GM12878 (cell line): ENCODE results near the gene BEST2. TPM values are rescaled to one million over a fixed set of nuclear protein-coding genes. Genes with fewer than 3 reads are reported as not detected.
A peak's percentile ranks its signal among the peaks of the same experiment; 100 is the strongest.

Experiments
- ATAC-seq: fragments of 200-7000 bp; cut with Tn5 transposase; 3 replicates; pipeline ENCODE4 v1.9.1; 2020; ENCODE audit warnings: mild to moderate bottlenecking, moderate library complexity
- BruUV-seq: library from RNA; stranded (reverse); fragments of 400-500 nt; replicated peaks from 2 replicates; lab custom pipeline; 2021; lab: Mats Ljungman, UMichigan
- CTCF ChIA-PET: fragments of 300-600 bp; sonication (Branson Sonifier 250); formaldehyde crosslinking; extraction: SDS; loops from one replicate; lab custom pipeline; 2021; ENCODE audit warnings: inconsistent platforms; lab: Yijun Ruan, JAX
- POLR2A ChIA-PET: fragments of 350-600 bp; formaldehyde crosslinking; extraction: SDS; loops from one replicate; lab custom pipeline; 2021; ENCODE audit warnings: inconsistent platforms; lab: Charles Lee
- RAD21 ChIA-PET: fragments of 300-600 bp; sonication (Branson Sonifier 250); formaldehyde crosslinking; loops from one replicate; lab custom pipeline; 2023; ENCODE audit warnings: antibody characterized with exemption; ENCODE audit not compliant: unreplicated experiment; lab: Charles Lee
- SMC1A ChIA-PET: fragments of 300-600 bp; sonication (Branson Sonifier 250); formaldehyde crosslinking; loops from one replicate; lab custom pipeline; 2023; ENCODE audit not compliant: unreplicated experiment, uncharacterized antibody; lab: Charles Lee
- DNase-seq: peaks from one replicate; pipeline ENCODE4 v3.0.0-alpha.2; 2011; ENCODE audit warnings: low read depth, low spot score
- FAIRE-seq: peaks from 3 replicates; lab custom pipeline; 2011; peaks lifted over from hg19 to GRCh38; lab: Jason Lieb, UNC
- H2AFZ ChIP-seq: 2 replicates; pipeline ENCODE4 v1.6.0; 2011; ENCODE audit warnings: low read depth, low read length, control low read depth; ENCODE audit not compliant: control insufficient read depth
- H3K27ac ChIP-seq: 2 replicates; pipeline ENCODE4 v1.5.1; 2011; ENCODE audit warnings: control low read depth; ENCODE audit not compliant: control insufficient read depth, insufficient read depth
- H3K27me3 ChIP-seq, 2 experiments: replicated peaks in 1 of 2; 2 replicates each; pipeline versions ENCODE4 v1.6.0 to v1.6.1; 2011; ENCODE audit warnings: low read length in 1 of 2; ENCODE audit not compliant: control insufficient read depth in 2 of 2, insufficient read depth in 2 of 2
- H3K36me3 ChIP-seq, 2 experiments: 2 replicates each; pipeline ENCODE4 v1.5.1; 2011; ENCODE audit warnings: low read length in 1 of 2; ENCODE audit not compliant: control insufficient read depth in 2 of 2, insufficient read depth in 2 of 2
- H3K4me1 ChIP-seq: 2 replicates; pipeline ENCODE4 v1.6.1; 2011; ENCODE audit warnings: mild to moderate bottlenecking, low read length, moderate library complexity, mixed read lengths; ENCODE audit not compliant: control insufficient read depth, insufficient read depth
- H3K4me2 ChIP-seq: 2 replicates; pipeline ENCODE4 v1.6.0; 2011; ENCODE audit warnings: control low read depth; ENCODE audit not compliant: control insufficient read depth, insufficient read depth
- H3K4me3 ChIP-seq: fragments of 200-600 bp; sonication (generic); 2 replicates; pipeline ENCODE4 v1.5.1; 2016
- H3K79me2 ChIP-seq: 2 replicates; pipeline ENCODE4 v1.6.0; 2011; ENCODE audit warnings: low read length; ENCODE audit not compliant: control insufficient read depth, insufficient read depth
- H3K9ac ChIP-seq: 2 replicates; pipeline ENCODE4 v1.8.0; 2011; ENCODE audit warnings: low read length, control low read depth, mixed read lengths; ENCODE audit not compliant: control insufficient read depth, insufficient read depth
- H3K9me3 ChIP-seq: replicated peaks from 3 replicates; pipeline ENCODE4 v1.5.1; 2011; ENCODE audit warnings: mild to moderate bottlenecking, low read length; ENCODE audit not compliant: control insufficient read depth, insufficient read depth
- H4K20me1 ChIP-seq: 2 replicates; pipeline ENCODE4 v1.6.0; 2011; ENCODE audit not compliant: control insufficient read depth, insufficient read depth
- CHD2 ChIP-seq: IDR thresholded peaks from 2 replicates; pipeline ENCODE4 v1.6.1; 2011; ENCODE audit warnings: low read depth, low read length, improper control_type of control experiment, borderline replicate concordance
- CTCF ChIP-seq, 3 experiments: IDR thresholded peaks in 2 of 3; conservative IDR thresholded peaks in 1 of 3; 2 replicates each; pipeline ENCODE4 v1.5.1; 2011; ENCODE audit warnings: low read depth in 3 of 3, low read length in 3 of 3, mild to moderate bottlenecking in 3 of 3, control low read depth in 2 of 3, moderate library complexity in 2 of 3, inconsistent platforms in 1 of 3, mixed read lengths in 1 of 3; ENCODE audit not compliant: control insufficient read depth in 2 of 3, insufficient read depth in 1 of 3; ENCODE audit errors: extremely low read depth in 1 of 3
- EED ChIP-seq: sonication (generic); IDR thresholded peaks from 2 replicates; pipeline ENCODE4 v1.6.1; 2016; ENCODE audit warnings: antibody characterized with exemption, low read depth
- EZH2 ChIP-seq: IDR thresholded peaks from 2 replicates; pipeline ENCODE4 v1.6.1; 2012; ENCODE audit warnings: low read depth, mild to moderate bottlenecking, control low read depth, inconsistent platforms, low read length, borderline replicate concordance; ENCODE audit not compliant: control insufficient read depth
- GATAD2B ChIP-seq: fragments of 450-650 bp; conservative IDR thresholded peaks from 2 replicates; pipeline ENCODE4 v1.6.1; 2017; ENCODE audit warnings: low read depth, mild to moderate bottlenecking, moderate library complexity
- IKZF1 ChIP-seq: fragments of 450-650 bp; conservative IDR thresholded peaks from 2 replicates; pipeline ENCODE4 v1.6.1; 2017; ENCODE audit warnings: antibody characterized with exemption, mild to moderate bottlenecking
- IRF4 ChIP-seq: IDR thresholded peaks from 2 replicates; pipeline ENCODE4 v1.6.1; 2011; ENCODE audit warnings: low read depth, low read length
- NR2F1 ChIP-seq: fragments of 450-650 bp; conservative IDR thresholded peaks from 2 replicates; pipeline ENCODE4 v1.6.1; 2017; ENCODE audit warnings: mild to moderate bottlenecking
- PAX5 ChIP-seq: IDR thresholded peaks from 2 replicates; pipeline ENCODE4 v1.6.1; 2011; ENCODE audit warnings: low read depth, low read length, borderline replicate concordance
- POLR2A ChIP-seq: IDR thresholded peaks from 2 replicates; pipeline ENCODE4 v1.6.1; 2011; ENCODE audit warnings: low read depth, mild to moderate bottlenecking, low read length
- POLR2AphosphoS2 ChIP-seq: IDR thresholded peaks from 2 replicates; pipeline ENCODE4 v1.6.1; 2011; ENCODE audit warnings: low read depth, mild to moderate bottlenecking, low read length, improper control_type of control experiment, moderate library complexity
- RAD51 ChIP-seq: fragments of 450-650 bp; IDR thresholded peaks from 2 replicates; pipeline ENCODE4 v1.6.1; 2016; ENCODE audit warnings: moderate library complexity, mild to moderate bottlenecking, inconsistent platforms
- RCOR1 ChIP-seq: conservative IDR thresholded peaks from 2 replicates; pipeline ENCODE4 v1.6.1; 2012; ENCODE audit warnings: low read depth, low read length, improper control_type of control experiment
- RELA ChIP-seq: fragments of 450-650 bp; IDR thresholded peaks from 2 replicates; pipeline ENCODE4 v1.8.0; 2014; ENCODE audit warnings: borderline replicate concordance; ENCODE audit not compliant: partially characterized antibody
- USF2 ChIP-seq: IDR thresholded peaks from 2 replicates; pipeline ENCODE4 v1.6.1; 2011; ENCODE audit warnings: low read depth, low read length, improper control_type of control experiment, borderline replicate concordance
- YY1 ChIP-seq: IDR thresholded peaks from 2 replicates; pipeline ENCODE4 v1.6.1; 2011; ENCODE audit warnings: low read depth, mild to moderate bottlenecking, low read length
- ZZZ3 ChIP-seq: IDR thresholded peaks from 2 replicates; pipeline ENCODE4 v1.6.1; 2011; ENCODE audit warnings: low read depth; ENCODE audit not compliant: control insufficient read depth, insufficient read length
- WGBS: methylation state at CpG from one replicate; pipeline ENCODE4 v1.1.6; 2016; ENCODE audit warnings: low lambda C conversion rate; ENCODE audit not compliant: insufficient replicate concordance, insufficient coverage; ENCODE audit errors: missing lambda C conversion rate; 5-methylcytosine and 5-hydroxymethylcytosine counted together
- in situ Hi-C: fragments of 300-500 bp; cut with MboI; formaldehyde crosslinking; loops from 9 replicates; pipeline ENCODE4 v1.14.3; 2018; ENCODE audit warnings: mixed read lengths
- intact Hi-C: fragments of 100-400 bp; cut with micrococcal nuclease; formaldehyde crosslinking; loops from one replicate; pipeline ENCODE4 v1.14.2; 2022; ENCODE audit not compliant: unreplicated experiment
- polyA plus RNA-seq, 11 experiments: library from polyadenylated mRNA; depleted of rRNA in 4 of 11; unstranded in 6 of 11; stranded (reverse) in 5 of 11; fragments of >200 nt; fragmentation: Nextera tagmentation in 4 of 11; fragmentation: Illumina TruSeq in 1 of 11; extraction: Ambion mirVana in 4 of 11; extraction: Trizol in 1 of 11; gene quantifications; 1 replicate in 1 of 11; 2 replicates in 10 of 11; pipeline versions ENCODE4 v1.2.1 to v1.2.3, GENCODE V29; 2011 to 2016; ENCODE audit warnings: inconsistent platforms in 2 of 11, missing spikeins in 2 of 11, low read depth in 1 of 11
- total RNA-seq, 4 experiments: library from RNA; depleted of rRNA in 3 of 4; stranded (reverse); fragments of >200 nt in 3 of 4; fragmentation: Illumina TruSeq in 1 of 4; extraction: Trizol in 1 of 4; gene quantifications; 2 replicates each; pipeline versions ENCODE4 v1.2.1 to v1.2.3, GENCODE V29; 2013 to 2021

The BEST2 gene
- total and polyA plus RNA-seq, 10 of the 15 experiments (the other 5 are each of a cell fraction or from before 2014, with no cell fraction given): not detected

DNA sequence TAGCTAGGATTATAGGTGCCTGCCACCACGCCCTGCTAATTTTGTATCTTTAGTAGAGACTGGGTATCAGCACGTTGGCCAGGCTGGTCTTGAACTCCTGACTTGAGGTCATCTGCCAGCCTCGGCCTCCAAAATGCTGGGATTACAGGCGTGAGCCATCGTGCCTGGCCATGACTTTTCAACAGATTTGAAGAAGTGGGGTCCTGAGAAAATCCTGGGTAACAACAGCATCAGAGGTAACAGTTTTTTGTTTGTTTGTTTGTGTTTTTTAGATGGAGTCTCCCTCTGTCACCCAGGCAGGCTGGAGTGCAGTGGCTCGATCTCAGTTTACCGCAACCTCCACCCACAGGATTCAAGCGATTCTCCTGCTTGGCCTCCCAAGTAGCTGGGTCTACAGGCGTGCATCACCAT lies 43.4 kb downstream of the BEST2 start (continued):
- TF ChIP-seq ZZZ3 (no peak), NR2F1 (no peak)
- TF ChIP-seq, all 136 proteins: peak for 0

DNA sequence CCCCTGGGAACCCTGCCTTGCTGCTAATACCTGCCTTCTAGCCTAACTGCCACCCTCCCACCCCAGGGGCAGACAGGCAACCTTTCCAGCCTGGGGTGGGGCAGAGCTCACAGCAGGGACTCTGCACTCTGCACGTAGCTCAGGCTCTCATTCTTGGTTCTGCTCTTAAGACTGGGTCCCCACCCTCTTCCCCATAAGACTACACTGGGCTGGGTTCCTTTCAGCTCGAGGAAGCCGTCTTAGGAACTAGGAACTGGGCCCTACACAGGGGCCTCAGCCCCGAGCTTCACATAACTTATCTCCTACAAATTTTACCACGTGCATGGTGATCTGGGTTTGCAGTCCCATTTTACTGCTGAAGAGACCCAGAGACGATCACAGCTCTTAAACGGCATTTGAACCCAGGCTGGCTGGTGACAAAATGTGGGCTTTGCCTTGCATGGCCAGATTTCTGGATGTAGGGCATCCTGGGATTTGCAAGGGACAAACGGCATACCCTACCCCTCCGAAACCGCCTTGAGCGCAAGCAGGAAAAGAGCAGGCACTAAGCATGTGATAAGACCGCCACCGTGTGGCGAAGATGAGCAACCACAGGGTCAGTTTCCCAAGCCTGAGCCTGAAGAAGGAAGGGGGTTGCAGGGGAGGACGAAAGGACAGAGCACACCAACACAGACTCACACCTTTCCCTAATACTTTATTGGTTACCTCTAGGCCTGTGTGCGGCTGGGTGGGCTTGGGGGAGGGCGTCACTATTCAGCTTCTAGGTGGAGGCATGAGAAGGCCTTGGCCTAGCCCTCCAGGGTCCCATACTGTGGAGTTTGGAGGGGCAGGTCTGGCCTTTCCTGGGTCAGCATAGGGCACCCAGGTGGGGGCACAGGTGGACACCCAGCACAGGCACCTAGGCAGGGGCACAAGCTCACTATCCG lies 44.8 kb downstream of the BEST2 start:
- peak overlapping the region; percentile 70 for H2AFZ ChIP-seq
- peaks cover 0 to 1% of the 10 kb centered on the region in 2 experiments; a peak in 2 of 4 replicates for H3K36me3 ChIP-seq
- no peaks in the 10 kb centered on the region for H3K27me3 ChIP-seq
- ChIA-PET SMC1A (interaction anchor here (0.7 to 11.5 kb wide), 17 partner anchors 9 to 310 kb away, joined by 3 to 240 read pairs (median 4); partner anchors contain the start of gene RNASEH2A), POLR2A (interaction anchor here (0.5 to 8.2 kb wide), 9 partner anchors 9 to 123 kb away, joined by 3 to 303 read pairs (median 5); partner anchors contain the start of gene HOOK2), CTCF (interaction anchor here (0.7 to 12.9 kb wide), 25 partner anchors 9 to 872 kb away, joined by 3 to 537 read pairs (median 6); partner anchors contain the start of genes CALR, DNASE2, GCDH and GET3), RAD21 (interaction anchor here (0.7 to 11.4 kb wide), 21 partner anchors 9 to 183 kb away, joined by 3 to 303 read pairs (median 5); partner anchors contain the start of genes FBXW9, HOOK2, RNASEH2A and TRIR)
- DNase-seq: no peak
- FAIRE-seq: peak; percentile 23
- no peaks in the 10 kb centered on the region; the same call in 2 of the 3 replicates for H3K9me3 ChIP-seq
- ATAC-seq: peak; percentile 6; the same call in 2 of the 3 replicates
- 5% methylated on average over 18 of the region's 18 CpGs for WGBS
- in situ Hi-C loops (loop anchor here (5.0 kb wide), 1 partner anchor 34 kb away; no protein-coding TSS in a partner anchor), intact Hi-C loops (loop anchor here (1.0 kb wide), 4 partner anchors 19 to 120 kb away; no protein-coding TSS in a partner anchor)
- peak overlapping the region; percentile 60 for H3K27ac ChIP-seq
- peak overlapping the region; percentile 78 for H3K4me2 ChIP-seq
- no TSS peak for BruUV-seq
- H3K4me3 ChIP-seq: peak overlapping the region; percentile 14; the same call in 1 of the 2 replicates
- peaks cover 22% of the 10 kb centered on the region for H3K4me1 ChIP-seq
- 0 out of 2 replicates have a peak overlapping the region, but pooled peaks have one; percentile 19 for H3K9ac ChIP-seq
- peaks cover 31% of the 10 kb centered on the region for H3K79me2 ChIP-seq
- no peaks in the 10 kb centered on the region for H4K20me1 ChIP-seq
- TF ChIP-seq ZZZ3 (no peak), IRF4 (peak; percentile 71; the same call in 1 of the 2 replicates), USF2 (no peak), RELA (peak; percentile 77), CHD2 (0 out of 2 replicates have a peak, but pooled peaks have one; percentile 25), POLR2AphosphoS2 (0 out of 2 replicates have a peak, but pooled peaks have one; percentile 46), CTCF (IDR thresholded peaks at IDR 0.05 in 2 of 3, conservative IDR thresholded peaks at IDR 0.05 in 1 of 3; ENCODE audit: control insufficient read depth in 2 of 3, extremely low read depth in 1 of 3, insufficient read depth in 1 of 3, low read depth in 3 of 3, low read length in 3 of 3) (peak; percentile 94 to 98 (median 96); a peak in 5 of 6 replicates), EED (0 out of 2 replicates have a peak, but pooled peaks have one; percentile 47), IKZF1 (peak; percentile 61; the same call in 1 of the 2 replicates), POLR2A (peak; percentile 48), NR2F1 (no peak), GATAD2B (no peak), RCOR1 (no peak), PAX5 (no peak), RAD51 (peak; percentile 29; the same call in 1 of the 2 replicates), EZH2 (no peak), YY1 (peak; percentile 79; the same call in 1 of the 2 replicates)
